ENCODE data around the gene ANO9.

DNA sequence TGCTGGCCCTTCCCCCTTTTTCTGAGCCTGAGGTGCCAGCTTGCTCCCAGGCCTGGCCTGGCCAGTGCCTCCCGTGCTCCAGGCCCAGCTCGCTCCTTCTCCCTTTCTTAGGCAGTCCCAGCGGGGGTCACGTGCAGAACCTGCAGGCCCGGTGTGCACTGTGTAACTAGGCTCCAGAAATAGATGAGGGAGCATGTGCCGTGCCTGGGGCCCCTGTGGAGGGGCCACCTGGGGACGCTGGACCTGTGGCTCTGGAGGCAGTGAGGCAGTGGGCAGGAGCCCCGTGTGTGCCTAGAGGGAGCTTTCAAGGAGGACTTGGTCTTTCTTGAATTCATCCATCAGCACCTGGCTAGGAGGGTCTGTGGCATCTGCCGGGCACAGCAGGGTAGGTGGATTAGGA is 19.8 kb upstream of the ANO9 start:
- TF ChIP-seq POLR2A (IDR thresholded peaks at IDR 0.05), result no peak
- TF ChIP-seq, protein P1, sequence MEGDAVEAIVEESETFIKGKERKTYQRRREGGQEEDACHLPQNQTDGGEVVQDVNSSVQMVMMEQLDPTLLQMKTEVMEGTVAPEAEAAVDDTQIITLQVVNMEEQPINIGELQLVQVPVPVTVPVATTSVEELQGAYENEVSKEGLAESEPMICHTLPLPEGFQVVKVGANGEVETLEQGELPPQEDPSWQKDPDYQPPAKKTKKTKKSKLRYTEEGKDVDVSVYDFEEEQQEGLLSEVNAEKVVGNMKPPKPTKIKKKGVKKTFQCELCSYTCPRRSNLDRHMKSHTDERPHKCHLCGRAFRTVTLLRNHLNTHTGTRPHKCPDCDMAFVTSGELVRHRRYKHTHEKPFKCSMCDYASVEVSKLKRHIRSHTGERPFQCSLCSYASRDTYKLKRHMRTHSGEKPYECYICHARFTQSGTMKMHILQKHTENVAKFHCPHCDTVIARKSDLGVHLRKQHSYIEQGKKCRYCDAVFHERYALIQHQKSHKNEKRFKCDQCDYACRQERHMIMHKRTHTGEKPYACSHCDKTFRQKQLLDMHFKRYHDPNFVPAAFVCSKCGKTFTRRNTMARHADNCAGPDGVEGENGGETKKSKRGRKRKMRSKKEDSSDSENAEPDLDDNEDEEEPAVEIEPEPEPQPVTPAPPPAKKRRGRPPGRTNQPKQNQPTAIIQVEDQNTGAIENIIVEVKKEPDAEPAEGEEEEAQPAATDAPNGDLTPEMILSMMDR (IDR thresholded peaks at IDR 0.05), result no peak
